ENCODE results near the gene TYW5.

- TF ChIP-seq EZH2 (IDR thresholded peaks at IDR 0.05; ENCODE audit: low read length) = no peak
- TF ChIP-seq CTCF (optimal IDR thresholded peaks at IDR 0.05 in 1 of 3, IDR thresholded peaks at IDR 0.05 in 1 of 3, conservative IDR thresholded peaks at IDR 0.05 in 1 of 3; ENCODE audit: extremely low read depth in 1 of 3, insufficient read depth in 2 of 3, low read length in 3 of 3) = peak in 2 of 3 experiments; percentile 18 to 52
Observed at GRCh38 chr2:199973703-199974102, 18.4 kb upstream of the TYW5 start.

All from keratinocyte (primary cell).